NCI-H2029 treated with DMSO at 0.1 percent for 48 hours (cell line): ENCODE results near the gene TEX38.
"Not testable (repeated sequence)": the region's sequence is repeated elsewhere in the genome, so short reads cannot be mapped to it uniquely, and the experiment has no call there.

Experiments
- DNase-seq: peaks from one replicate; lab custom pipeline; 2025; lab: John Stamatoyannopoulos, UW

Gene TEX38

DNA sequence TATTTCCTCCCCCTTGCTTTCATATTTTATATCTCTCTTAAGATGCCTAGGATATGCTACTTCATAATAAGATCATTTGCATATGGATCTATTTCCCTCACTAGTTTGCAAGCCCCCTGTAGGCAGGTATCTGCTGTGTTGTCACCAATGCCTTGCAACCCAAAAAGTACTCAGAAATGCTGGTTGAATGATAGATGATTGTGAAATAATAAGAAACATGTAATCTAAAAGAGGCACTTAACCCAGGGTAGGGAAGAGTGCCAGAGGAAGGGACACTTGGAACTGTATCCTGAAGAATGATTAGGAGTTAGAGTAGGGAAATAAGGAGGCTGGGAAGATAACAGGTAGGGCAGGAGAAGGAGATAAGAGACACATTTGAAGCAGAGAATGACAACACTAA lies 15.8 kb upstream of the TEX38 start:
- DNase-seq: no peak

DNA sequence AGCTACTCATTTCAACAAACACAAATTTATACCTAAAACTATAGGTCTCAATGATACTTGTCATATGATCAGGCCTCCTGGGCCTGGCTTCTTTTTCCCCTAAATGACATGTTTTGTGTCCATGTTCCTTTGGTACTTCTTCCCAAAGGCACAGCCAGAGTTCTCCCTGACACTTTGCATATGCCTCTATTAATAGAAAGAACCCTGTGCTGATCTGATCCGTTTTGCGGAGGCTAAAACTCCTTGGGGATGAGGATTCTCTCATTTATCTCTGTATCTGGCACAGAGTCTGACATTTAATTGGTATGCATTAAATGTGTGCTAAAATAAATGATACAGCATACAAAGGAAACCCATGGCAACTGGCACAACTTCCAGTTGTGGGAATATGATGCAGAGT lies 15.0 kb upstream of the TEX38 start:
- no peak for DNase-seq

DNA sequence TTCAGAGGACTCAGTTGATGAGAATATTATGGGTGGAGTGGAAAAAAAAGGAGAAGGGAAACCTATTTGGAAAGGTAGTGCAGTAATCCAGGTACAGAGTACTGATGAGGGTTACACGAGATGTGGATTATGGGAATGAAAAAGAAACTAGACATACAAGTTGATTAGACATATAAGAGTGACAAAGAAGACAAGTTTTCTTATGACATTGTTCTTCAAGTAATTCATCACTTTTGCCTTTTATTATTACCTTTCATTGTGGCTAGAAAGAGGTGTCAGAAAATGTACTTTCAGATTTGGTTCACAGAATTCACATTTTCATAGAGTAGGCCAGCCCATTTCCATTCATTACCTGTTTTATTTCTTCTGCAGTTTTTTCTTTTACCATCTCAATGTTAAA lies 13.9 kb upstream of the TEX38 start:
- no peak for DNase-seq

DNA sequence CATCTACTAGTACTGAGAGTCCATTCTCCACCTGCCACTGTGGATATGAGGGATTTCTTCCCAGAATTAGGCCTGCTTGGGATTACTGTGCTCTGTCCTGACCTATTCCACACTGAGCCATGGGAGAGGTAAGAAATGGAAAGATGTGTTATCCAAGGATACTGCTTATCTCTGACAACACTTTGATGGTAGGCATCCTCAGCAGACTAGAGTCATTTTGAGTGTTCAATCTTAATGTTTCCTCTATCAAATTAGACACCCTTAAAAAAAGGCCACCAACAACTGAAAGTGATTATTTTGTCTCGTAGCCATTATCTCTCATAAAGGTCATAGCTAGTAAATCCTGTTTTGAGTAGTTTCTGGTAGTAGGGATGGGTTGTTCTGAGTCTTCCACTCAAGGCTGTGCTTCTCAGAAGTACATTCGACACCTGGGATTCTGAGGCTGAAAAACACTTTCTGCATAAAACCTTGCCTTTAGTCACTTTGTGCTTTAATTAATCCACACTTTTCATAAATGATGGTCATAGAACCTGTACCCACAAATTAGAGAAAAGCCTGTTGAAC lies 12.3 kb upstream of the TEX38 start:
- no peak for DNase-seq

DNA sequence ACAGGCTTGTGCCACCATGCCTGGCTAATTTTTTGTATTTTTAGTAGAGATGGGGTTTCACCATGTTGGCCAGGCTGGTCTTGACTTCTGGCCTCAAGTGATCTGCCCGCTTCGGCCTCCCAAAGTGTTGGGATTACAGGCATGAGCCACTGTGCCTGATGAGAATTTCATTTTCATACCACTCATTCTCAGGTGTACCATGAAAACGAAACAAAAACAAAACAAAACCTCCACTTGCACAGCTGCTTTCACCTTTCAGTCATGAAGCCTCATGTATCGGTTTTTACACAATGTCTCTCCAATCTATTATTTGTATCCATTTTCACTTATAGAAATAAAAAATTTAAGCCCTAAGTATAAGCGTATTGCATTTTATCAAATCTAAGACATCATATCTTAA lies 11.5 kb upstream of the TEX38 start:
- DNase-seq: not testable (repeated sequence)

DNA sequence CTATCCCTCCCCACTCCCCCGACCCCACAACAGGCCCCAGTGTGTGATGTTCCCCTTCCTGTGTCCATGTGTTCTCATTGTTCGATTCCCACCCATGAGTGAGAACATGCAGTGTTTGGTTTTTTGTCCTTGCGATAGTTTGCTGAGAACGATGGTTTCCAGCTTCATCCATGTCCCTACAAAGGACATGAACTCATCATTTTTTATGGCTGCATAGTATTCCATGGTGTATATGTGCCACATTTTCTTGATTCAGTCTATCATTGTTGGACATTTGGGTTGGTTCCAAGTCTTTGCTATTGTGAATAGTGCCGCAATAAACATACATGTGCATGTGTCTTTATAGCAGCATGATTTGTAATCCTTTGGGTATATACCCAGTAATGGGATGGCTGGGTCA lies 8.7 kb upstream of the TEX38 start:
- not testable (repeated sequence) for DNase-seq

DNA sequence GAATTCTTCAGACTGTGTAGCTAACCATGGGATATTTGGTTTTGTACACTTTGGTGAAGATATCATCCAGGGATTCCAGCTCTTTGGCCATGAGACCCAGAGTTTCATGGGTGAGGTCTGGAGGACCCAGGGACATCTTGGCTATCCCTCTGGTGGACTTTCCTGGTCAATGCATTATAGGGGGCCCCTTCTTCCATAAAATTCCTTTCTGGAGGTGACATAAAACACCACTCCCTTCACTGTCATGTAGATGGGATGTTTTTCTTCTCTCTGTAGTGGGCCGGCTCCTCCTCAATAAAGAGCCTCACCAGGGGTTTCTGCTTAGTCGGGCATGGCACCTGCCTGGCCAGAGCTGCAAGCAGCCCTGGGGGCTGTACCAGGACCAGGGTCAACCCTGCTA lies 5.7 kb upstream of the TEX38 start:
- no peak for DNase-seq

DNA sequence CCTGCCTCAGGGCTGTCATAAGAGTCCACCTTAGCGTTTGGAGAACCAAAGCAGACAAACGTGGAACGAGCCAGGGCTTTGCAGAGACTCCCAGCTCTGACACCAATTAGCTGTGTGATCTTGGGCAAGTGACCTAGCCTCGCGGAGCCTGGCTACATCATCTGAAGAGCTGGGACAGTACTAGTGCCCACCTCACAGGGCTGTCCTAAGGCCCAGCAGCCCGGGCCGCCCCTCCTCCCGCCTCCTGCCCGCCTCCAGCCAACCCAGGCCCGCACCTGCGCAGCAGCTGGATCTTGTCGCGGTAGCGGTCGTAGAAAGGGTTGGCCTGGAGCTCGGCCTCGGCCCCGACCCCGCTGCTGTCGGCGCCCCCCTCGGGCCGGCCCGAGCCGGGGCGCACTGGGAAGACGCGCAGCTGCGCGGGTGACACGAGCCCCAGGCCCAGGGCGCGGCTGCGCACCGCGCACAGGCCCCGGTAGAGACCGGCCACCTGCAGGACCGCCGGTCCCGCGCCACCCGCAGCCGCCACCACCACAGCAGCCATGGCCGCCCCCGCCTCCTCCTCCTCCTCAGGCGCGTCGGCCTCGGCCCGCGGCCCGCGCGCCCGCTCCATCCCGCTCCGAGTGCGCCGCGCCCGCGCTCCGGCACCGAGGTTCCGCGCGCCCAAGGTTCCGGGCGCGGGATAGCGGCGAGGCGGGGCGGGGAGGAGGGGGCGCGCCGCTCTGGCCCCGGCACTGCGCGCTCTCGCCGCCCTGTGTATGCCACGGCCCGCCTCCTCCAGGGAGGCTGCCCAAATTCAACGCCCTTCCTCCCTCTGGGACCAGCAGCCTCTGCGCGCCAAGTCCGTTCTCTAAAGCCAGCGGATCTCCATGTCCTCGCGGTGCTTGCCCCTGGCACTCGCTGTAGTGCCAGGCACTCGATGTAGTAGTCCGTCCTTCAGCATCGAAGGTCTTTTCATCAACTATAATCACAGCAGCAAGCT lies 3.6 kb upstream of the TEX38 start, which contains the start of gene ATPAF1:
ATPAF1 (minus strand) TSS at position 583 of the 979 bp plus-strand sequence; CDS start at position 541, 42 bp downstream.
- DNase-seq: peak; percentile 67

DNA sequence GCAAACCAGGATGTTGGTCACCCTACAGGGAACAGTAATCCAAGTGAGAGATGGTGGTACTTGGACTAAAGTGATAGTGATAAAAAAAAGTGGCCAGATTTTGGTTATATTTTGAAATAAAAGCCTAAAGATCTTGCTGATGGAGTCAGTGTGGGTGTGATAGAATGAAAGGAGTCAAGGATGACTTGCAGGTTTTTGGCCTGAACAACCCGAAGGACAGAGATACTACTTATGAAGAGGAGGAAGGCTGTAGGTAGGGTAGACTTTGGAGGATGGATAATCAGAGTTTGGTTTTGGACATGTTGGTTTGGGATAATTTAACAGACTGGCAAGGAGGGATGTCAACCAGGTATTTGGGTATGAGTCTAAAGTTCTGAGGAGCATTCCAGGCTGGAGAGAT lies 1.5 kb upstream of the TEX38 start:
- no peak for DNase-seq

DNA sequence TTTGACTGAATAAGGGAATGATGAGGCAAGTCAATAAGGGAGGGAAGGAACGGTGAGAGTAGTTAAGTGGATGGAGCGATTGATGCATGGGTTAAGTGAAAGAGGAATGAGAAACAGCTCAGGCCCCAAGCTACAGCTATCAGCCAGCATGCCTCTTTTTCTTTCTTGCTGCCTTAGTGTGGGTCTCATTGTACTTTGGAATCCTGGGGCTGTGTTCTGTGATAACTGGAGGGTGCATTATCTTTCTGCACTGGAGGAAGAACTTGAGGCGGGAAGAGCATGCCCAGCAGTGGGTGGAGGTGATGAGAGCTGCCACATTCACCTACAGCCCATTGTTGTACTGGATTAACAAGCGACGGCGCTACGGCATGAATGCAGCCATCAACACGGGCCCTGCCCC lies 1.0 kb downstream of the TEX38 start:
- DNase-seq: no peak

DNA sequence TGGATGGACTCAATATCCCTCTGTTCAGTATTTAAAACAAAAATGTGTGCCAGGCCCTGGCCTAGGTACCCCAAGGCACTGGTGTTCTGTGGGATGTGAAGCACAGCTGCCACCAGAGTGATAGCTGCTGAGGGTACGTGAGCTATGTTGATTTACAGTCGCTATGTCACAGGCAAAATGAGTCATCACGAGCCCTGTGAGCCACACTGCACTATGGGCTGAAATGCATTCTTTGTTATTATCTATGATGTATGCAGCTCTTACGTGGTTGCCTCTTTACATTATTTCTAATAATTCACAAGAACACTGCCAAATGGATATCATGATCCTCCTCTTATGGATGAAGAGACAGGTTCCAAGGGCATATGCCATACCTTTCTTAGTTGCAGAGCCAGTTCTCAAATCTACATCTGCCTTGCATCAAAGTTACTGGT lies 2.1 kb downstream of the TEX38 start:
- DNase-seq: no peak

DNA sequence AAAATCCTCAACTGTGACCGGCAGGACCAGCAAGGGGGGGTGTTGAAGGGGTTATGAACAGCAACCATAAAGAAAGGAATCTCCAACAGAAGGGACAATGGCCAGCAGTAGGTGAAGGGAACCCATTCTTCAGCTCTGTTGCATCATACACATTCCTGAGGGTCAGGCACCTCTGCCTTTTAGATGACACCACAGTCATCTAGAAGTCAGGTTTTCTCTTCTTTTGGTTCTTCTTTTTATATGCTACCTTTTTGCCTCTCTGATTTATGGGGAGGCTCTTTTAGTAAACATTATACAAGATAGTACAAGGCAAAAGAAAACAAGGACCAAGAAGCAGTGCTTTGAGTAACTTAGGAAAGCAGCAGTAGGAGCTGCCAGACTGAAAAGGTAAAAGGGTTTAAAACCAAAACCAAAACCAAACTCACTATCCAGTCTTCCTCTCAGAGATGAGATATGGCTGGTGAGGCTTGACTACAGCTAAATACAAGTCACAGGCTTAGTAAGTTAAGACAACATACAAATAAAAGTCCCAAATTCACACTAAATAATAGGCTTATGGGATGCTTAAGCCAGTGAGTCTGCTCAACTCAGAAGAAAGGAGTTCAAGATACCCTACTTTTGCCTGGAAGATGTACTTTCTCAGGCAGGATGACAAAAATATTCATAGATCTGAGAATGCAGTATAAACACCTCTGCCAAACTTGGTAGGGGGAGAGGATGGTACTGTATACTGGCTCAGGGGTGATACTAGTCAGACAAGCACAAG lies 4.1 kb downstream of the TEX38 start:
- no peak for DNase-seq

DNA sequence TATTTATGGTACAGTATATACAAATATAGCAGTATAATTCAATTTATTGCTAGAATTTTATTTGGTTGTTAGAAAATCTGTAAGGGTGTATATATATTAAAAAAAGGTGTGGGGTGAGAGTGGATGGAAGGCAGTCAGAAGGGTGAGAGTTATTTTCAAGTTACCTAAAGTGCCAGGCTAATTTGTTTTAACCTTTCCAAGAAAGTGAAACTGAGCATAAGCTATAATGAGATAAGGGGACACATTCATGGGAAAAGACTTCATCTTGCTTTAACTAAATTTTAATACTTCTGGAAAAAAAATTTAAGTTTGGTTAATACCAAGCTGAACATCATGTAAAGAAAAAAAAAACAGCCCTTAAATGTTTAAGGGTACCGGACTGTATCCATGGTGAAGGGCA lies 4.9 kb downstream of the TEX38 start:
- DNase-seq: no peak

DNA sequence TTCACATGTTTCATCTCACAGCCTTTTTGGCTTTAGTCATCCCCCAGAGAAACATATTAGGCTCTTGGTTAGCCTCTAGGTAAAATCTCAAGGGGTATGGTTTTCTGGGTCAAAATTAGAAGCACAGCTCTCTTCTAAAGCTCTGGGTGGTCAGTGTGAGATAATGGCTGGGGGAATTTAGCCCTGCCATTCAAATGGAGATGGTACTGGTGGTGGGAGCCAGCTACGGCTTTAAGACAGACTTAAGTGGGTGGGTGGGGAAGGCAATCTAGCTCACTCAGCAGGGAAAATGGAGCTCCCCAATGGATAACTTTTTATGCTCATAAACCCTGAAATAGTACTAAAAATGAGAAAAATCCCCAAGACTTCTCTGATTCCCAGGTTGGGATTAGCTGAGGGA lies 5.7 kb downstream of the TEX38 start:
- DNase-seq: no peak

DNA sequence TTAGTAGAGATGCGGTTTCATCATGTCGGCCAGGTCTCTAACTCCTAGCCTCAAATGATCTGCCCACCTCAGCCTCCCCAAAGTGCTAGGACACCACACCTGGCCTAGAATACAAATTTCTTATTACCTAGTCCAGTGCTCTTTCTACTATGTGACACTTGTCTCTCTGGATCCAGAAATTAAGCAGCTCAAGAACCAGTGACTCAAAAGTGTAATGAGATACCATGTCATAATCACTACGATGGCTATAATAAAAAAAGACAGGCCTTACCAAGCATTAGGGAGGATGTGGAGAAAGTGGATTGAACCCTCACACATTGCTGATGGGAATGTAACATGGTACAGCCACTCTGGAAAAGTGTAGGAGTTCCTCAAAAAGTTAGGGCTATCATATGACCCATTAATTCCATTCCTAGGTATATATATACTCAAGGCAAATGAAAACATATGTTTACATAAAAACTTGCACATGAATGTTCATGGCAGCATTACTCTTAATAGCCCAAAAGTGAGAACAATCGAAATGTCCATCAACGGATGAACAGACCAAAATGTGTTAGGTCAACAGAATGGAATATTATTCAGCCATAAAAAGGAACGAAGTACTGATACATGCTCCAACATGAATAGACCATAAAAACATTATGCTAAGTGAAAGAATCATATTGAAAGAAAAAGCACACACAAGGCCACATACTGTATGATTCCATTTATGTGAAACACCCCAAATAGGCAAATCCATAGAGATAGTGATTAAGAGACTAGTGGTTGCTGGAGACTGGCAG lies 8.3 kb downstream of the TEX38 start:
- no peak for DNase-seq

DNA sequence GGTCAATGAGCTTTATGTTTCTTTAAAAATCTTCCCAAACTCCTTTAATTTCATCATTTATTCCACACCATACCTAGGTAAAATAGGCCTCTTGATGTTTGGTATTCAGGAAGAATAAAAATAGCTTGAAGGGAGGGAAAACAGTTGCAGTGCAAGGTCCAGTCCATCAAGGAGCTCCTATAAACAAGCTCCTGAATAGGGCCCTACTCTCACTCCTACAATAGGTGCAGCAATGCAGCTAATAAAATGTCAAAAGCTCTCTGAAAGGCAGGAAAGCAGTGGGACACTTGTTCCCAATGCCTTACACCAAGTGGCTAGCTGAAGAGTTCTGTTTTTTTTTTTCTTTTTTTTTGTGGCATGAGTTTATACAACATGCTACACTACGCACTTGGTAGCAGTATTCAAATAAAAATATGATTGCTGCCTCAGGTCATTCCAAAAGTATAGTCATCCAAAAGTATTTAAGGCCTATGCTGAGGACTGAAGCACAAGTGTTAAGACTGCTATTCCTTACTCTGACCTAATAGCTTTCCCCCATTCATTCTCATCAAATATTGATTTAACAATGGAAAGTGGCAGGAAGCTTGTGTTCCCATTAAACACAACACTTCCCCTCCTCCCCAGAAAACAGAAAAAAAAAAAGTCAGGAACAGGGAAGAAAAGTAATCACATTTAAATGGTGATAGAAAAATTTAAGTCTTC lies 9.8 kb downstream of the TEX38 start:
- DNase-seq: peak; percentile 62

DNA sequence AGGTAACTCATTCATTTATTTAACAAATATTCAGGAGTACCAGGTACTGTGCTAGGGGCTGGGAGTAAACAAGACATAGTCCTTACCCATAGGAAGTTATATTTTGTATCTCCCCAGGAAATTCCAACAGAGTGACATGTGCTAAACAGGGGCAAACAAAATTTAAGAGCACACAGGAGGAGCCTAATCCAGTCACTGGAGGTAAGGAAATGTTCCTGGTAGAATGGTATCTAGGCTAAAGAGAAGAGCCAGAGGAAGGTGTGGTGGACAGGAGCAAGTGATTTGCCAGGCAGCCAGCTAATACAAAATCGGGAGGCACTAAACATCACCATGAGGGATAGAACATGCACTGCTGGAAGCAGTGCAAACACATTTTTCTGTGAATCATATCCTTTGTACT lies 10.4 kb downstream of the TEX38 start:
- no peak for DNase-seq

DNA sequence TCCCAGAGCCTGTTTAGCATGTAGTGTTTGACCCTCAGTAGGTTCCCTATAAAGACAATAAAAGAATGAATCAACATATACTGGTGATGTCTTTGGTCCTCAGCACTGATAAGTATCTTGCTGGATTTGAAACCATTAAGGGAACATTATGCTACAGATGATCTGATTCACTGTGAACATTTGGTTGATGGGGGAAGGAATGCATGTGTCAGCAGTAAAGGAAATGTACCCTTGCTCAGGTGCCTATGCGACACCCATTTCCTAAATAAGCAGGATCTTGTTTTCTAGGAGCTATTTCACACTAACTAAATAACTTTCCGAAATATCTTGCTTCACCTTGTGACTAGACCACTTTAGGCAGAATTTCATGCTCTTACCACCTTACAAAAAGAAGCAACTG lies 13.0 kb downstream of the TEX38 start:
- no peak for DNase-seq

DNA sequence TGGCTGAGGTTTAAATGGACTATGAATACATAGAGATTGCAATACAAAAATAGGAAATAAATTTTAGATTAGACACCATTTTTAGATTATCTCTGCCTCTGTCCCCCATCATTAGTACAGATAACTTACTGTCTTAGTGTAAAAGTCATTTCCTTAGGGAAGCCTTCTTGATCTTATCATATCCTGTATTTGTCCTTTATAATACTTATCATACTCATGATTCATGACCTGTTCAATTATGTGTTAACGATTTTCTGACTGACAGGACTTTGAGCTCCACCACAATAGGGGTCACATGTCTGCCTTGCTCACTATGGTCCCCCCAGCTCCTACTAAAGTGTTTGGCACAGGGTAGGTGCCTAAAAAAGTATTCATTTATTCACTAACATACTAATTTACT lies 14.6 kb downstream of the TEX38 start:
- no peak for DNase-seq

DNA sequence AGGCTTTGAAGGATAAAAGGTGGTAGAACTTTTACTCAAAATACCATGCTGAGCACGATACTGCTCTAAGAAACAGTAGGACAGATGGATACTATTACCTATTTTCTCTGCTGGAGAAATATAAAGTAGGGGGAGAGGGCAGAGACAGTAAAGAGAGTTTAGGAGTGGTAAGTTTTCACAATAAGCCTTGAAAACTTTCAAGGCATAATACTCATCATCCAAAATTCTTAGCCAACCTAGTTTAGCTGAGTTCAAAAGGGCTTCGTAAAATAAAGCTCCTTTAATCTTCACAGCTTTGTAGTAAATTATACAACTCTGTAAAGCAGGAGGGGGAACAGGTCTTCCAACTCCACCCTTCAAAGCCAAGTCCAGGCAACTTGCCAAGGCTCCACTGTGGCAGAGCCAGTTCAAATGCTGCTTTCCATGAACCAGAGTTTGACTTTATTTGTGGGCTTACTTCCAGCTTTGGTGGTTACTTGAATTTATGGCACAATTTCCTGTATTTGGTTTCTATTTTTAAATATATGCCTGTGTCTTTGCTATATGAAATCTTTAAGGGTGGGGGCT lies 15.5 kb downstream of the TEX38 start:
- peak; percentile 85 for DNase-seq
